ENCODE results near the gene INPP5J. TPM values are rescaled to one million over a fixed set of nuclear protein-coding genes. Genes with fewer than 3 reads are reported as not detected.

Gene INPP5J
- total RNA-seq, 1 experiment from 2014 or later, result 0.61 TPM

GRCh38 chr22:31153357-31153756 is 30.6 kb downstream of the INPP5J start:
- no TSS peak for BruUV-seq (replicated peaks)
- H3K27me3 Mint-ChIP-seq (ENCODE audit: insufficient read depth, unreplicated experiment), result no peaks in the 10 kb centered on the region
- no peaks in the 10 kb centered on the region for H3K9me3 Mint-ChIP-seq (ENCODE audit: unreplicated experiment)
- peaks cover 9% of the 10 kb centered on the region for H3K4me1 Mint-ChIP-seq (ENCODE audit: insufficient read depth, unreplicated experiment)
- ChIA-PET CTCF (interaction anchor here (0.6 to 8.5 kb wide), 6 partner anchors 14 to 206 kb away, joined by 3 to 40 read pairs (median 4); partner anchors contain the start of gene SELENOM), POLR2A (no interaction called here)
- no peak overlapping the region for H3K4me3 Mint-ChIP-seq (ENCODE audit: unreplicated experiment)
- no peaks in the 10 kb centered on the region for H3K36me3 Mint-ChIP-seq (ENCODE audit: insufficient read depth, unreplicated experiment)
- no peak overlapping the region for H3K27ac Mint-ChIP-seq (ENCODE audit: low read depth, unreplicated experiment)
- no peak for DNase-seq (ENCODE audit: unreplicated experiment)
- no peak for TF ChIP-seq CTCF (IDR thresholded peaks at IDR 0.05; ENCODE audit: unreplicated experiment)
- intact Hi-C loops (cut with micrococcal nuclease), result no loop called here

DNA sequence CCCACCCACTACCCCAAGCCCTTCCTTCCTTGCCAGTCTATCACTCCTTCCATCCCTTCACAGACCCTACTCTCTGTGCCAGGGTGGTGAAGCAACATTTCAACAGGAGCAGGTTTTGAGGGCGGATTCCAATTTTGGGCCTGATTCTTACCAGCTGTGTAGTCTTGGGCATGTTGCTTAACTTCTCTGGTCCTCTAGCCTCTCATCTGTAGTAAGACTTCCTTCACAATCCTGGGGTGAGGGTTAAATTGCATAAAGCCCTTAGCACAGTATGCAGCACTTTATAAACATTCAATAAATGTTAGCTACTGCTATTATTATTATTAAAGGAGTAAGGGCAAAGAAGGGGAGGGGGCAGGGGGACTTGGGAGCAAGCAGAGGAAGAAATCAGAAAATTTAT is 32.2 kb downstream of the INPP5J start:
- no peaks in the 10 kb centered on the region for H3K36me3 Mint-ChIP-seq (ENCODE audit: insufficient read depth, unreplicated experiment)
- H3K4me3 Mint-ChIP-seq (ENCODE audit: unreplicated experiment), result no peak overlapping the region
- ChIA-PET POLR2A (interaction anchor here (0.7 to 11.8 kb wide), 2 partner anchors 21 to 94 kb away, joined by 3 to 164 read pairs; no protein-coding TSS in a partner anchor), CTCF (interaction anchor here (1.1 to 8.5 kb wide), 2 partner anchors 47 to 398 kb away, joined by 7 to 40 read pairs; partner anchors contain the start of gene SELENOM)
- intact Hi-C loops (cut with micrococcal nuclease), result no loop called here
- no TSS peak for BruUV-seq (replicated peaks)
- no peaks in the 10 kb centered on the region for H3K27me3 Mint-ChIP-seq (ENCODE audit: insufficient read depth, unreplicated experiment)
- H3K27ac Mint-ChIP-seq (ENCODE audit: low read depth, unreplicated experiment), result no peak overlapping the region
- no peak for DNase-seq (ENCODE audit: unreplicated experiment)
- no peaks in the 10 kb centered on the region for H3K9me3 Mint-ChIP-seq (ENCODE audit: unreplicated experiment)
- no peak for TF ChIP-seq CTCF (IDR thresholded peaks at IDR 0.05; ENCODE audit: unreplicated experiment)
- H3K4me1 Mint-ChIP-seq (ENCODE audit: insufficient read depth, unreplicated experiment), result no peaks in the 10 kb centered on the region

GRCh38 chr22:31155422-31155821 is 32.7 kb downstream of the INPP5J start:
- Mint-ChIP-seq H3K4me1 (ENCODE audit: insufficient read depth, unreplicated experiment) (no peaks in the 10 kb centered on the region), H3K27ac (ENCODE audit: low read depth, unreplicated experiment) (no peak overlapping the region), H3K4me3 (ENCODE audit: unreplicated experiment) (no peak overlapping the region), H3K9me3 (ENCODE audit: unreplicated experiment) (no peaks in the 10 kb centered on the region), H3K36me3 (ENCODE audit: insufficient read depth, unreplicated experiment) (no peaks in the 10 kb centered on the region), H3K27me3 (ENCODE audit: insufficient read depth, unreplicated experiment) (no peaks in the 10 kb centered on the region)
- no peak for DNase-seq (ENCODE audit: unreplicated experiment)
- no peak for TF ChIP-seq CTCF (IDR thresholded peaks at IDR 0.05; ENCODE audit: unreplicated experiment)
- ChIA-PET POLR2A (interaction anchor here (0.7 to 11.8 kb wide), 3 partner anchors 21 to 100 kb away, joined by 3 to 164 read pairs (median 4); no protein-coding TSS in a partner anchor), CTCF (interaction anchor here (1.1 to 8.5 kb wide), 3 partner anchors 47 to 398 kb away, joined by 6 to 40 read pairs (median 7); partner anchors contain the start of gene SELENOM)
- BruUV-seq (replicated peaks), result no TSS peak
- intact Hi-C loops (cut with micrococcal nuclease), result no loop called here

GRCh38 chr22:31160328-31160978 is 37.7 kb downstream of the INPP5J start:
- Mint-ChIP-seq H3K36me3 (ENCODE audit: insufficient read depth, unreplicated experiment) (peaks cover 32% of the 10 kb centered on the region), H3K27me3 (ENCODE audit: insufficient read depth, unreplicated experiment) (no peaks in the 10 kb centered on the region), H3K4me3 (ENCODE audit: unreplicated experiment) (peak overlapping the region; percentile 89), H3K27ac (ENCODE audit: low read depth, unreplicated experiment) (peak overlapping the region; percentile 97), H3K4me1 (ENCODE audit: insufficient read depth, unreplicated experiment) (peaks cover 14% of the 10 kb centered on the region), H3K9me3 (ENCODE audit: unreplicated experiment) (no peaks in the 10 kb centered on the region)
- ChIA-PET CTCF (interaction anchor here (0.6 to 8.5 kb wide), 14 partner anchors 12 to 328 kb away, joined by 3 to 40 read pairs (median 4); partner anchors contain the start of genes LIMK2, SELENOM and TUG1), POLR2A (interaction anchor here (0.6 to 11.8 kb wide), 29 partner anchors 8 to 1563 kb away, joined by 3 to 164 read pairs (median 4); partner anchors contain the start of genes LIMK2, MORC2, PIK3IP1 and SELENOM)
- DNase-seq (ENCODE audit: unreplicated experiment), result no peak
- TF ChIP-seq CTCF (IDR thresholded peaks at IDR 0.05; ENCODE audit: unreplicated experiment), result no peak
- TSS peak; percentile 68 for BruUV-seq (replicated peaks)
- intact Hi-C loops (cut with micrococcal nuclease), result loop anchor here (2.0 kb wide), 3 partner anchors 52 to 112 kb away; partner anchors contain the start of gene LIMK2
